WTC11 (cell line): Measurements from ENCODE around the gene ETV6. TPM values are rescaled to one million over a fixed set of nuclear protein-coding genes. Genes with fewer than 3 reads are reported as not detected.

Experiments
- ATAC-seq: fragments of 200-7000 bp; cut with Tn5 transposase; 2 replicates; pipeline ENCODE4 v1.10.0; 2021; ENCODE audit warnings: mild to moderate bottlenecking, moderate library complexity
- CTCF ChIA-PET: fragments of 300-600 bp; sonication (Branson Sonifier 250); formaldehyde crosslinking; loops from one replicate; lab custom pipeline; 2021; ENCODE audit warnings: antibody characterized with exemption; lab: Charles Lee
- POLR2A ChIA-PET: fragments of 350-600 bp; sonication (Branson Sonifier 250); formaldehyde crosslinking; loops from one replicate; lab custom pipeline; 2021; ENCODE audit warnings: antibody characterized with exemption; lab: Charles Lee
- DNase-seq: peaks from one replicate; pipeline ENCODE4 v3.0.0; 2021; ENCODE audit warnings: low spot score
- H3K27ac Mint-ChIP-seq: 2 replicates; pipeline ENCODE4 v1.8.0; 2021; ENCODE audit warnings: mixed read lengths
- H3K27me3 Mint-ChIP-seq: 2 replicates; pipeline ENCODE4 v1.8.0; 2021; ENCODE audit warnings: low read depth, mild to moderate bottlenecking, moderate library complexity, mixed read lengths
- H3K36me3 Mint-ChIP-seq: 2 replicates; pipeline ENCODE4 v1.8.0; 2021; ENCODE audit warnings: mixed read lengths
- H3K4me1 Mint-ChIP-seq: 2 replicates; pipeline ENCODE4 v1.8.0; 2022; ENCODE audit warnings: mixed read lengths
- H3K4me3 Mint-ChIP-seq: 2 replicates; pipeline ENCODE4 v1.8.0; 2021; ENCODE audit warnings: mild to moderate bottlenecking, moderate library complexity, mixed read lengths
- H3K9me3 Mint-ChIP-seq: 2 replicates; pipeline ENCODE4 v1.8.0; 2021; ENCODE audit warnings: mixed read lengths
- ATF1 ChIP-seq: sonication (generic); formaldehyde crosslinking; IDR thresholded peaks from 2 replicates; pipeline ENCODE4 v1.8.1; 2023; ENCODE audit warnings: mild to moderate bottlenecking, moderate library complexity, missing genetic modification reagents
- ETV6 ChIP-seq: sonication (generic); formaldehyde crosslinking; IDR thresholded peaks from 2 replicates; pipeline ENCODE4 v1.8.1; 2022; ENCODE audit warnings: mild to moderate bottlenecking, missing genetic modification reagents
- KAT7 ChIP-seq: sonication (generic); formaldehyde crosslinking; IDR thresholded peaks from 2 replicates; pipeline ENCODE4 v1.8.1; 2023; ENCODE audit warnings: missing genetic modification reagents, mild to moderate bottlenecking, borderline replicate concordance
- SMAD3 ChIP-seq: sonication (generic); formaldehyde crosslinking; IDR thresholded peaks from 2 replicates; pipeline ENCODE4 v1.8.0; 2022; ENCODE audit warnings: missing genetic modification reagents, mild to moderate bottlenecking, borderline replicate concordance
- SP1 ChIP-seq: sonication (generic); formaldehyde crosslinking; conservative IDR thresholded peaks from 2 replicates; pipeline ENCODE4 v1.8.1; 2022; ENCODE audit warnings: missing genetic modification reagents
- ZNF121 ChIP-seq: sonication (generic); formaldehyde crosslinking; IDR thresholded peaks from 2 replicates; pipeline ENCODE4 v1.8.0; 2023; ENCODE audit warnings: missing genetic modification reagents
- ZNF396 ChIP-seq: fragments of 250-450 bp; sonication (Bioruptor Pico); IDR thresholded peaks from 2 replicates; pipeline ENCODE4 v1.8.0; 2021; ENCODE audit warnings: mild to moderate bottlenecking, moderate library complexity, borderline replicate concordance
- total RNA-seq: library from RNA; stranded (reverse); gene quantifications from 3 replicates; pipeline ENCODE4 v1.2.3, GENCODE V29; 2021
- TF ChIP-seq, protein P1 (sequence below): sonication (generic); formaldehyde crosslinking; IDR thresholded peaks from 2 replicates; pipeline ENCODE4 v1.8.1; 2022; ENCODE audit warnings: low read depth, mild to moderate bottlenecking, moderate library complexity, missing genetic modification reagents, borderline replicate concordance
- TF ChIP-seq, protein P2 (sequence below): sonication (generic); formaldehyde crosslinking; IDR thresholded peaks from 2 replicates; pipeline ENCODE4 v1.8.1; 2022; ENCODE audit warnings: mild to moderate bottlenecking, moderate library complexity, missing genetic modification reagents
- TF ChIP-seq, protein P3 (sequence below): sonication (generic); formaldehyde crosslinking; IDR thresholded peaks from 2 replicates; pipeline ENCODE4 v1.8.1; 2023; ENCODE audit warnings: mild to moderate bottlenecking, missing genetic modification reagents, moderate library complexity
- TF ChIP-seq, protein P4 (sequence below): fragments of 250-450 bp; sonication (Bioruptor Pico); IDR thresholded peaks from 2 replicates; pipeline ENCODE4 v1.8.0; 2021; ENCODE audit warnings: mild to moderate bottlenecking
- TF ChIP-seq, protein P5 (sequence below): fragments of 250-450 bp; sonication (Bioruptor Pico); IDR thresholded peaks from 2 replicates; pipeline ENCODE4 v2.1.2; 2022; ENCODE audit warnings: mild to moderate bottlenecking, moderate library complexity
- TF ChIP-seq, protein P6 (sequence below): sonication (generic); formaldehyde crosslinking; IDR thresholded peaks from 2 replicates; pipeline ENCODE4 v1.8.0; 2022; ENCODE audit warnings: mild to moderate bottlenecking, missing genetic modification reagents
- TF ChIP-seq, protein P7 (sequence below): sonication (generic); formaldehyde crosslinking; IDR thresholded peaks from 2 replicates; pipeline ENCODE4 v1.8.1; 2023; ENCODE audit warnings: mild to moderate bottlenecking, missing genetic modification reagents, borderline replicate concordance

The ETV6 gene
- total RNA-seq, 1 experiment from 2014 or later: 23.5 TPM

DNA sequence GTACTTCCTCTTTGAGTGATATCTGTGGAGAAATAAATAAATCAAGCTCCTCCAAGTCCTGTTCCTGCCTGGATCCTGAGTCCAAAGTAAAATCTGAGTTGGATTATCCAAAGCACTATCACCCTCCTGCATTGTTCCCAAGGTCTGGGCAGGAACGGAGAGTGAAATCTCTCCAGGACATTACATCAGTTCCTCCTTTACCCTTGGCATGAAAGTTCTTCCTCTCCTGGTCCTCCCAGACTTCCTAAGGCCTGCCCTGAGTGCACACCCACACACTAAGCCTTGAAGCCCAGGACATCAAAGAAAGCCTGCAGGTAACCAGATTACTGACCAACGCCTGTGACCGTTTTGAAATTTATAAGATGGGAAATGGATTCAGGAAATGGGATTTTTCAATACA is 214.5 kb downstream of the ETV6 start (continued):
- TF ChIP-seq, protein P1, sequence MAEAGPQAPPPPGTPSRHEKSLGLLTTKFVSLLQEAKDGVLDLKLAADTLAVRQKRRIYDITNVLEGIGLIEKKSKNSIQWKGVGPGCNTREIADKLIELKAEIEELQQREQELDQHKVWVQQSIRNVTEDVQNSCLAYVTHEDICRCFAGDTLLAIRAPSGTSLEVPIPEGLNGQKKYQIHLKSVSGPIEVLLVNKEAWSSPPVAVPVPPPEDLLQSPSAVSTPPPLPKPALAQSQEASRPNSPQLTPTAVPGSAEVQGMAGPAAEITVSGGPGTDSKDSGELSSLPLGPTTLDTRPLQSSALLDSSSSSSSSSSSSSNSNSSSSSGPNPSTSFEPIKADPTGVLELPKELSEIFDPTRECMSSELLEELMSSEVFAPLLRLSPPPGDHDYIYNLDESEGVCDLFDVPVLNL (CRISPR knock-in tag): no peak
- TF ChIP-seq, all 79 proteins: peak for 0

DNA sequence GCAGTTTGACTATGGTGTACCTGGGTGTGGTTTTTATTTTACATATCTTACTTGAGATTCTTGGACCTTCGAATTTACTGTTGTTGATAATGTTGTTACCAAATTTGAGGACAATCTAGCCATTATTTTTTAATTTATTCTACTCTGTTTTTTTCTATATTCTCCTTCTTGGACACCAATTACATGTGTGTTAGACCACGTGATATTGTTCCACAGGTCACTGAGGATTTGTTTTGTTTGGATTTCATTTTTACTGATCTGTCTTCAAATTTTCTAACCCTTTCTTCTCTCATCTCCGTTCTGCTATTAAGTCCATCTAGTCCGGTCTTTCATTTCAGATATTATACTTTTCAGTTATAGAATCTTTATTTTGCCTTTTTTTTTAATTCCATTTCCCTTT is 216.3 kb downstream of the ETV6 start:
- ATAC-seq: no peak
- peaks cover 50% of the 10 kb centered on the region for H3K36me3 Mint-ChIP-seq
- CTCF ChIA-PET: no interaction called here
- H3K27me3 Mint-ChIP-seq: no peaks in the 10 kb centered on the region
- TF ChIP-seq ZNF121 (CRISPR knock-in tag) (no peak), ZNF396 (no peak), SMAD3 (CRISPR knock-in tag) (no peak), KAT7 (CRISPR knock-in tag) (no peak), ATF1 (CRISPR knock-in tag) (no peak), ETV6 (CRISPR knock-in tag) (no peak), SP1 (CRISPR knock-in tag) (no peak)
- TF ChIP-seq, protein P2, sequence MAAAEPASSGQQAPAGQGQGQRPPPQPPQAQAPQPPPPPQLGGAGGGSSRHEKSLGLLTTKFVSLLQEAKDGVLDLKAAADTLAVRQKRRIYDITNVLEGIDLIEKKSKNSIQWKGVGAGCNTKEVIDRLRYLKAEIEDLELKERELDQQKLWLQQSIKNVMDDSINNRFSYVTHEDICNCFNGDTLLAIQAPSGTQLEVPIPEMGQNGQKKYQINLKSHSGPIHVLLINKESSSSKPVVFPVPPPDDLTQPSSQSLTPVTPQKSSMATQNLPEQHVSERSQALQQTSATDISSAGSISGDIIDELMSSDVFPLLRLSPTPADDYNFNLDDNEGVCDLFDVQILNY (CRISPR knock-in tag): no peak
- TF ChIP-seq, protein P3, sequence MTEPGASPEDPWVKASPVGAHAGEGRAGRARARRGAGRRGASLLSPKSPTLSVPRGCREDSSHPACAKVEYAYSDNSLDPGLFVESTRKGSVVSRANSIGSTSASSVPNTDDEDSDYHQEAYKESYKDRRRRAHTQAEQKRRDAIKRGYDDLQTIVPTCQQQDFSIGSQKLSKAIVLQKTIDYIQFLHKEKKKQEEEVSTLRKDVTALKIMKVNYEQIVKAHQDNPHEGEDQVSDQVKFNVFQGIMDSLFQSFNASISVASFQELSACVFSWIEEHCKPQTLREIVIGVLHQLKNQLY: no peak
- TF ChIP-seq, protein P4, sequence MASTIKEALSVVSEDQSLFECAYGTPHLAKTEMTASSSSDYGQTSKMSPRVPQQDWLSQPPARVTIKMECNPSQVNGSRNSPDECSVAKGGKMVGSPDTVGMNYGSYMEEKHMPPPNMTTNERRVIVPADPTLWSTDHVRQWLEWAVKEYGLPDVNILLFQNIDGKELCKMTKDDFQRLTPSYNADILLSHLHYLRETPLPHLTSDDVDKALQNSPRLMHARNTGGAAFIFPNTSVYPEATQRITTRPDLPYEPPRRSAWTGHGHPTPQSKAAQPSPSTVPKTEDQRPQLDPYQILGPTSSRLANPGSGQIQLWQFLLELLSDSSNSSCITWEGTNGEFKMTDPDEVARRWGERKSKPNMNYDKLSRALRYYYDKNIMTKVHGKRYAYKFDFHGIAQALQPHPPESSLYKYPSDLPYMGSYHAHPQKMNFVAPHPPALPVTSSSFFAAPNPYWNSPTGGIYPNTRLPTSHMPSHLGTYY (CRISPR knock-in tag): no peak
- TF ChIP-seq, protein P5, sequence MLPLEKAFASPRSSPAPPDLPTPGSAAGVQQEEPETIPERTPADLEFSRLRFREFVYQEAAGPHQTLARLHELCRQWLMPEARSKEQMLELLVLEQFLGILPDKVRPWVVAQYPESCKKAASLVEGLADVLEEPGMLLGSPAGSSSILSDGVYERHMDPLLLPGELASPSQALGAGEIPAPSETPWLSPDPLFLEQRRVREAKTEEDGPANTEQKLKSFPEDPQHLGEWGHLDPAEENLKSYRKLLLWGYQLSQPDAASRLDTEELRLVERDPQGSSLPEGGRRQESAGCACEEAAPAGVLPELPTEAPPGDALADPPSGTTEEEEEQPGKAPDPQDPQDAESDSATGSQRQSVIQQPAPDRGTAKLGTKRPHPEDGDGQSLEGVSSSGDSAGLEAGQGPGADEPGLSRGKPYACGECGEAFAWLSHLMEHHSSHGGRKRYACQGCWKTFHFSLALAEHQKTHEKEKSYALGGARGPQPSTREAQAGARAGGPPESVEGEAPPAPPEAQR (CRISPR knock-in tag): no peak
- TF ChIP-seq, protein P6, sequence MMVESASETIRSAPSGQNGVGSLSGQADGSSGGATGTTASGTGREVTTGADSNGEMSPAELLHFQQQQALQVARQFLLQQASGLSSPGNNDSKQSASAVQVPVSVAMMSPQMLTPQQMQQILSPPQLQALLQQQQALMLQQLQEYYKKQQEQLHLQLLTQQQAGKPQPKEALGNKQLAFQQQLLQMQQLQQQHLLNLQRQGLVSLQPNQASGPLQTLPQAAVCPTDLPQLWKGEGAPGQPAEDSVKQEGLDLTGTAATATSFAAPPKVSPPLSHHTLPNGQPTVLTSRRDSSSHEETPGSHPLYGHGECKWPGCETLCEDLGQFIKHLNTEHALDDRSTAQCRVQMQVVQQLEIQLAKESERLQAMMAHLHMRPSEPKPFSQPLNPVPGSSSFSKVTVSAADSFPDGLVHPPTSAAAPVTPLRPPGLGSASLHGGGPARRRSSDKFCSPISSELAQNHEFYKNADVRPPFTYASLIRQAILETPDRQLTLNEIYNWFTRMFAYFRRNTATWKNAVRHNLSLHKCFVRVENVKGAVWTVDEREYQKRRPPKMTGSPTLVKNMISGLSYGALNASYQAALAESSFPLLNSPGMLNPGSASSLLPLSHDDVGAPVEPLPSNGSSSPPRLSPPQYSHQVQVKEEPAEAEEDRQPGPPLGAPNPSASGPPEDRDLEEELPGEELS: no peak
- H3K4me1 Mint-ChIP-seq: peaks cover 34% of the 10 kb centered on the region
- POLR2A ChIA-PET: no interaction called here
- H3K9me3 Mint-ChIP-seq: peaks cover 27% of the 10 kb centered on the region
- H3K27ac Mint-ChIP-seq: no peak overlapping the region
- no peak for DNase-seq
- H3K4me3 Mint-ChIP-seq: no peak overlapping the region

DNA sequence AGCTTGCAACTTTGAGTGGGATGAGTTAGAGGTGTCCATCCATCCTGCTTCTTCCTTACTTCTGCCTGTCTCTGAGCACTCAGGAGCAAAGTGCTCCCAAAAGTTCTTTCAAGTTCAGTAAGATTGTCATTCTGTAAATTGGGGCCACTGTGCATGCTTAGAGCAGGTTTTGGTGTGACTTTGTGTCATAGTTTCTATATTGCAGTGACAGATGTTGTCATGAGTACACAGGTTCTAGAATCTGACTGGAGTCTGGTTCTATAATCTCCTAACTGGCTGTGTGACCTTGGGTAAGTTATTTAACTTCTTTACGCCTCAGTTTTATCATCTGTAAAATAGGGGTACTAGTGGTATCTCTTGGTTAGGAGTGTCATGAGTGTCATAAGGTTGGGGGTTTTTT is 218.6 kb downstream of the ETV6 start:
- peaks cover 20% of the 10 kb centered on the region for H3K9me3 Mint-ChIP-seq
- H3K4me1 Mint-ChIP-seq: peaks cover 12% of the 10 kb centered on the region
- TF ChIP-seq, protein P2 (CRISPR knock-in tag): no peak
- TF ChIP-seq, protein P7, sequence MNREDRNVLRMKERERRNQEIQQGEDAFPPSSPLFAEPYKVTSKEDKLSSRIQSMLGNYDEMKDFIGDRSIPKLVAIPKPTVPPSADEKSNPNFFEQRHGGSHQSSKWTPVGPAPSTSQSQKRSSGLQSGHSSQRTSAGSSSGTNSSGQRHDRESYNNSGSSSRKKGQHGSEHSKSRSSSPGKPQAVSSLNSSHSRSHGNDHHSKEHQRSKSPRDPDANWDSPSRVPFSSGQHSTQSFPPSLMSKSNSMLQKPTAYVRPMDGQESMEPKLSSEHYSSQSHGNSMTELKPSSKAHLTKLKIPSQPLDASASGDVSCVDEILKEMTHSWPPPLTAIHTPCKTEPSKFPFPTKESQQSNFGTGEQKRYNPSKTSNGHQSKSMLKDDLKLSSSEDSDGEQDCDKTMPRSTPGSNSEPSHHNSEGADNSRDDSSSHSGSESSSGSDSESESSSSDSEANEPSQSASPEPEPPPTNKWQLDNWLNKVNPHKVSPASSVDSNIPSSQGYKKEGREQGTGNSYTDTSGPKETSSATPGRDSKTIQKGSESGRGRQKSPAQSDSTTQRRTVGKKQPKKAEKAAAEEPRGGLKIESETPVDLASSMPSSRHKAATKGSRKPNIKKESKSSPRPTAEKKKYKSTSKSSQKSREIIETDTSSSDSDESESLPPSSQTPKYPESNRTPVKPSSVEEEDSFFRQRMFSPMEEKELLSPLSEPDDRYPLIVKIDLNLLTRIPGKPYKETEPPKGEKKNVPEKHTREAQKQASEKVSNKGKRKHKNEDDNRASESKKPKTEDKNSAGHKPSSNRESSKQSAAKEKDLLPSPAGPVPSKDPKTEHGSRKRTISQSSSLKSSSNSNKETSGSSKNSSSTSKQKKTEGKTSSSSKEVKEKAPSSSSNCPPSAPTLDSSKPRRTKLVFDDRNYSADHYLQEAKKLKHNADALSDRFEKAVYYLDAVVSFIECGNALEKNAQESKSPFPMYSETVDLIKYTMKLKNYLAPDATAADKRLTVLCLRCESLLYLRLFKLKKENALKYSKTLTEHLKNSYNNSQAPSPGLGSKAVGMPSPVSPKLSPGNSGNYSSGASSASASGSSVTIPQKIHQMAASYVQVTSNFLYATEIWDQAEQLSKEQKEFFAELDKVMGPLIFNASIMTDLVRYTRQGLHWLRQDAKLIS (CRISPR knock-in tag): no peak
- no peak for TF ChIP-seq SMAD3 (CRISPR knock-in tag)
- no peak for ATAC-seq
- POLR2A ChIA-PET: no interaction called here
- no peak overlapping the region for H3K27ac Mint-ChIP-seq
- H3K27me3 Mint-ChIP-seq: no peaks in the 10 kb centered on the region
- H3K4me3 Mint-ChIP-seq: no peak overlapping the region
- peaks cover 53% of the 10 kb centered on the region for H3K36me3 Mint-ChIP-seq
- CTCF ChIA-PET: no interaction called here
- no peak for DNase-seq
